Anterior cingulate cortex (tissue), 58 donors: ENCODE data around the gene SMYD1.

Experiments used
- DNase-seq, 58 donors: peaks; one replicate each; lab custom pipeline; 2025; lab: John Stamatoyannopoulos, UW

Gene SMYD1

GRCh38 chr2:88055371-88056128 lies 12.1 kb upstream of the SMYD1 start, which contains the start of gene KRCC1:
Gene KRCC1 (minus strand): TSS chr2:88055783. CDS start chr2:88028563, 27,220 bp downstream.
- DNase-seq = peak; percentile 48 to 97 (median 92)

GRCh38 chr2:88057437-88057844 lies 10.2 kb upstream of the SMYD1 start:
- no peak for DNase-seq

GRCh38 chr2:88058191-88058590 lies 9.4 kb upstream of the SMYD1 start:
- no peak for DNase-seq

- peak in 9 of 58 donors; percentile 5 to 51 (median 13) for DNase-seq
These were observed 7.4 kb upstream of the SMYD1 start for GRCh38 chr2:88059979-88060906.

GRCh38 chr2:88060907-88061275 lies 6.7 kb upstream of the SMYD1 start:
- no peak for DNase-seq

- DNase-seq = no peak
These were observed 6.3 kb upstream of the SMYD1 start for GRCh38 chr2:88061295-88061694.

- no peak for DNase-seq
These were observed 1.1 kb upstream of the SMYD1 start for GRCh38 chr2:88066543-88066942.

GRCh38 chr2:88067189-88067588 lies 436 bp upstream of the SMYD1 start:
- no peak for DNase-seq

GRCh38 chr2:88068044-88068443 lies 419 bp downstream of the SMYD1 start:
- no peak for DNase-seq

GRCh38 chr2:88069117-88069516 lies 1.5 kb downstream of the SMYD1 start:
- DNase-seq = no peak

- no peak for DNase-seq
These were observed 2.4 kb downstream of the SMYD1 start for GRCh38 chr2:88070055-88070454.

- DNase-seq = no peak
These were observed 3.7 kb downstream of the SMYD1 start for GRCh38 chr2:88071365-88071764.

- DNase-seq = no peak
These were observed 6.5 kb downstream of the SMYD1 start for GRCh38 chr2:88074150-88074549.

GRCh38 chr2:88074854-88075292 lies 7.2 kb downstream of the SMYD1 start:
- no peak for DNase-seq

GRCh38 chr2:88077080-88077479 lies 9.5 kb downstream of the SMYD1 start:
- DNase-seq = peak in 2 of 58 donors; percentile 10 to 13

- no peak for DNase-seq
These were observed 11.1 kb downstream of the SMYD1 start for GRCh38 chr2:88078643-88079172.

- DNase-seq = no peak
These were observed 12.9 kb downstream of the SMYD1 start for GRCh38 chr2:88080545-88080944.

- DNase-seq = peak in 1 of 58 donors; percentile 17
These were observed 14.4 kb downstream of the SMYD1 start for GRCh38 chr2:88081924-88082608.

- peak in 19 of 58 donors; percentile 4 to 90 (median 34) for DNase-seq
These were observed 15.2 kb downstream of the SMYD1 start for GRCh38 chr2:88082781-88083180.

GRCh38 chr2:88085099-88085498 lies 17.5 kb downstream of the SMYD1 start:
- DNase-seq = no peak
